ENCODE data around the gene KIF2B. TPM values are rescaled to one million over a fixed set of nuclear protein-coding genes. Genes with fewer than 3 reads are reported as not detected.

Gene KIF2B
- not detected for total RNA-seq

DNA sequence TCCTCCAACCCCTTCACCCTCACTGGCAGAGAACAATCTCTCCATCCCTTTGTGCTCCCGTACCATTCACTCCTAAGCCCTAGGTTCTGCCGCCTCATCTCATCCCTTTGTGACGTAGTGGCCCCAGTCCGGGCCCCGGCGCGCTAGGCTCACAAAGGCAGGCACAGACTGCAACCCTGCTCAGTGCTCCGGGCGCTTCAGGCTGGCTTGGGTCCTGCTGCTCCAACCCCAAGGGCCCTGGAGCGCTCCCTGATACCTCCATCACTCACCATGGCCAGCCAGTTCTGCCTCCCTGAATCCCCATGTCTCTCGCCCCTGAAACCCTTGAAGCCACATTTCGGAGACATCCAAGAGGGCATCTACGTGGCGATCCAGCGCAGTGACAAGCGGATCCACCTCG is at the start of gene KIF2B:
Gene KIF2B (plus strand): TSS at position 164 of the 400 bp plus-strand sequence. CDS start 107 bp downstream, at position 271.
- DNase-seq: no peak
- H3K9me3 Mint-ChIP-seq: peaks cover 12% of the 10 kb centered on the region
- H3K27me3 Mint-ChIP-seq (ENCODE audit: low read depth): no peaks in the 10 kb centered on the region
- no peak within 1 kb of the TSS for H3K4me3 Mint-ChIP-seq
- no peaks in the 10 kb centered on the region for H3K4me1 Mint-ChIP-seq (ENCODE audit: low read depth)
- no peaks in the 10 kb centered on the region for H3K36me3 Mint-ChIP-seq (ENCODE audit: insufficient read depth)
- ATAC-seq: no peak

- no peak for DNase-seq
- no peak overlapping the region for H3K4me3 Mint-ChIP-seq
- ATAC-seq: no peak
- H3K4me1 Mint-ChIP-seq (ENCODE audit: low read depth): no peaks in the 10 kb centered on the region
- no peaks in the 10 kb centered on the region for H3K36me3 Mint-ChIP-seq (ENCODE audit: insufficient read depth)
- no peaks in the 10 kb centered on the region for H3K27me3 Mint-ChIP-seq (ENCODE audit: low read depth)
- peaks cover 20% of the 10 kb centered on the region for H3K9me3 Mint-ChIP-seq
Observed at GRCh38 chr17:53780320-53780719, 42.4 kb upstream of the KIF2B start.

- H3K4me1 Mint-ChIP-seq (ENCODE audit: low read depth): no peaks in the 10 kb centered on the region
- no peaks in the 10 kb centered on the region for H3K27me3 Mint-ChIP-seq (ENCODE audit: low read depth)
- DNase-seq (no peak), ATAC-seq (no peak)
- H3K9me3 Mint-ChIP-seq: no peaks in the 10 kb centered on the region
- H3K4me3 Mint-ChIP-seq: no peak overlapping the region
- no peaks in the 10 kb centered on the region for H3K36me3 Mint-ChIP-seq (ENCODE audit: insufficient read depth)
Observed at GRCh38 chr17:53791551-53791950, 31.2 kb upstream of the KIF2B start.

GRCh38 chr17:53792451-53792850 is 30.3 kb upstream of the KIF2B start:
- DNase-seq (no peak), ATAC-seq (no peak)
- Mint-ChIP-seq H3K4me1 (ENCODE audit: low read depth) (no peaks in the 10 kb centered on the region), H3K9me3 (no peaks in the 10 kb centered on the region), H3K36me3 (ENCODE audit: insufficient read depth) (no peaks in the 10 kb centered on the region), H3K27me3 (ENCODE audit: low read depth) (no peaks in the 10 kb centered on the region), H3K4me3 (no peak overlapping the region)

DNA sequence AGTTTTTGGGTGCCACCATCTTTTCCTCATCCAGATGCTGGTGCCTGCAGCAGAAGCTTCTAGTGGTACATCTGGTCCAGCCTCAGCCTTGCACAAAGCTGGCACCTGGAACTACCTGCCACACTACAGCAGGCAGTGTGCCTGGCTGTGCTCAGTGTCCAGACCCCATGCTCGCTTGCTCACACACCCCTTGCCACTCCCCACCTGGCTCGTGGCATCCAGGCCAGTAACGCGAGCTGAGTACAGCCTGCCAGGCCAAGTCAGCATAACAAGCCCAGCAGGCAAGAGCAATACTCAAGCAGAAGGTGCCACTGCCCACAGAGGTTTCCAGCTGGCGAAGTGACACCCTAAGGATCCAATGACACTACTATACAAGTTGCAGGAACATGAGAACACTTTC is 29.7 kb upstream of the KIF2B start:
- Mint-ChIP-seq H3K9me3 (no peaks in the 10 kb centered on the region), H3K4me1 (ENCODE audit: low read depth) (no peaks in the 10 kb centered on the region), H3K4me3 (no peak overlapping the region), H3K36me3 (ENCODE audit: insufficient read depth) (no peaks in the 10 kb centered on the region), H3K27me3 (ENCODE audit: low read depth) (no peaks in the 10 kb centered on the region)
- ATAC-seq (no peak), DNase-seq (no peak)

DNA sequence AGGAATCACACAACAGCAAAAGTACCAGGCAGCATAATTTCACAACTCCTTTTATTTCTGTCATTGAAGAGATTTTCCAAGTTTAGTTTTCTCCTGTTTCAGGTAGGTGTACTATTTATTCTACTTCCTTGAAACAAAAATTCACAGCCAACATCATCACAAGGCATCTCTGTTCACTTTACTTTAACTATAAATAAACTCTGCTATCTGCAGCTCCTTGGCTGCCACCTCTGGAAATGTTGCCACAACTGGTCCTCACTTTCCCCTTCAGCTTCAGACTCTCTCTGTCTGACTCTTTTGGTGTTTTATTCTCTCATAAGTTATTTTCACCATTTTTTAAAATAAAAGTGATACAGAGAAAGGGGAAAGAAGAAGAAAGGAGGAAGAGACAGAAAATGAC is 27.9 kb upstream of the KIF2B start:
- H3K27me3 Mint-ChIP-seq (ENCODE audit: low read depth): no peaks in the 10 kb centered on the region
- no peaks in the 10 kb centered on the region for H3K36me3 Mint-ChIP-seq (ENCODE audit: insufficient read depth)
- no peak overlapping the region for H3K4me3 Mint-ChIP-seq
- no peaks in the 10 kb centered on the region for H3K9me3 Mint-ChIP-seq
- DNase-seq: no peak
- no peak for ATAC-seq
- H3K4me1 Mint-ChIP-seq (ENCODE audit: low read depth): no peaks in the 10 kb centered on the region

GRCh38 chr17:53796642-53797041 is 26.1 kb upstream of the KIF2B start:
- ATAC-seq: no peak

DNA sequence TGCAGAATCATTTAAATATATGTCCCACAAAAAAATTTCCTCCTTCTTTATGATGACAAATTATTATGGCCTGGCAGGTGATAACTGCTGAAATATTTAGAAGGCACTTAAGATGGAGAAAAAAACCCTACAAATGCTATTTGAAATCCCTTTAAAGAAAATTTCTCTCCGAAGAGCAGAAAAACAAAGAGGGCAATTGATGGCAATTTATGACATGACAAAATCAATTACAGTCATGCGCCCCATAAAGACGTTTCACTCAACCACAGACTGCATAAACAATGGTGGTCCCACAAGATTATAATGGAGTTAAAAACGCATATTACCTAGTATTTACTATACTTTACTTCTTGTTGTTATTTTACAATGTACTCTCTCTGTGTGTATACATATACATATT is 25.2 kb upstream of the KIF2B start:
- ATAC-seq: no peak

More at GRCh38 chr17:53796642-53797041, 26.1 kb upstream of the KIF2B start:
- H3K9me3 Mint-ChIP-seq: no peaks in the 10 kb centered on the region
- H3K4me3 Mint-ChIP-seq: no peak overlapping the region
- no peaks in the 10 kb centered on the region for H3K4me1 Mint-ChIP-seq (ENCODE audit: low read depth)
- DNase-seq: no peak
- no peaks in the 10 kb centered on the region for H3K36me3 Mint-ChIP-seq (ENCODE audit: insufficient read depth)
- no peaks in the 10 kb centered on the region for H3K27me3 Mint-ChIP-seq (ENCODE audit: low read depth)

DNA sequence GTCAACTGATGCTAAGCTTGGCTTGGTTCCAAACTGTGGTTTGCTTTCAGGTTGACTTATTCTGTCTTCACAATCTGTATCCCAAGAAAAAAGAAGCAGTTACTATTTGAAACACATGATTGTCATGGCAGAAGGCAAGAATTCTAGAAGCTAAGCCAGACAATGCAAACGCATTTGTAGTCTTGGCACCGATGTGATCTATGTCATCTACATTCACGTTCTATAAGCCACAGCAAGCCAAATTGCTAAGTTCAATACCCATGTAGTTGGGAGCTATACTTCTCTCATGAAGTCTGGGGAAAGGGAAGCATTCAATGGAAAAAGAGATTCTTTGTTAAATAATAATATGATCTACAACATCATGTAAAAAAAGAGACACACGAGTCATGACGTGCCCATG is 18.3 kb upstream of the KIF2B start:
- Mint-ChIP-seq H3K9me3 (no peaks in the 10 kb centered on the region), H3K4me1 (ENCODE audit: low read depth) (no peaks in the 10 kb centered on the region), H3K4me3 (no peak overlapping the region), H3K36me3 (ENCODE audit: insufficient read depth) (no peaks in the 10 kb centered on the region), H3K27me3 (ENCODE audit: low read depth) (no peaks in the 10 kb centered on the region)
- no peak for ATAC-seq
- no peak for DNase-seq

More for the DNA sequence above, 25.2 kb upstream of the KIF2B start:
- Mint-ChIP-seq H3K4me3 (no peak overlapping the region), H3K9me3 (no peaks in the 10 kb centered on the region), H3K4me1 (ENCODE audit: low read depth) (no peaks in the 10 kb centered on the region), H3K36me3 (ENCODE audit: insufficient read depth) (no peaks in the 10 kb centered on the region), H3K27me3 (ENCODE audit: low read depth) (no peaks in the 10 kb centered on the region)
- no peak for DNase-seq

GRCh38 chr17:53806473-53806872 is 16.3 kb upstream of the KIF2B start:
- Mint-ChIP-seq H3K4me1 (ENCODE audit: low read depth) (no peaks in the 10 kb centered on the region), H3K27me3 (ENCODE audit: low read depth) (no peaks in the 10 kb centered on the region), H3K4me3 (no peak overlapping the region), H3K9me3 (no peaks in the 10 kb centered on the region), H3K36me3 (ENCODE audit: insufficient read depth) (no peaks in the 10 kb centered on the region)
- no peak for DNase-seq
- ATAC-seq: no peak

GRCh38 chr17:53807286-53807685 is 15.4 kb upstream of the KIF2B start:
- Mint-ChIP-seq H3K36me3 (ENCODE audit: insufficient read depth) (no peaks in the 10 kb centered on the region), H3K9me3 (no peaks in the 10 kb centered on the region), H3K4me3 (no peak overlapping the region), H3K27me3 (ENCODE audit: low read depth) (no peaks in the 10 kb centered on the region), H3K4me1 (ENCODE audit: low read depth) (no peaks in the 10 kb centered on the region)
- no peak for ATAC-seq
- DNase-seq: no peak

DNA sequence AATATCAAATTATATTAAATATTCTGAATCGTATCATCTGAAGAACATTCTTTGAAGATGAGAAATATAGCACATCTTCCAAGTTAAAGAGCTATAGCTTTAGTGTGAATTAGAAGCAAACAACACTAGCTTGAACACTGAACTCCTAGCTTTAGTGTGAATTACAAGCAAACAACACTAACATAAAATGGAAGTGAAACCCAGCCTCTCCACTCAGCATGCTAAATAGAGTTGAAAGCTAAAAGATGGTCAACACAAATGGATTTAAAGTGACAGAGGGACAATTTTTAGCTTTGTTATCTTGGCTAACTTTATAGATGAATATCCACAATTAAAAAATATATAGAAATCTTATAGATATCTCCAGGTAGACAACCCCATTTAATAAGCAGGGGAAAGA is 4.5 kb upstream of the KIF2B start:
- H3K4me1 Mint-ChIP-seq (ENCODE audit: low read depth): no peaks in the 10 kb centered on the region
- H3K27me3 Mint-ChIP-seq (ENCODE audit: low read depth): no peaks in the 10 kb centered on the region
- DNase-seq (no peak), ATAC-seq (no peak)
- H3K36me3 Mint-ChIP-seq (ENCODE audit: insufficient read depth): no peaks in the 10 kb centered on the region
- peaks cover 7% of the 10 kb centered on the region for H3K9me3 Mint-ChIP-seq
- H3K4me3 Mint-ChIP-seq: no peak overlapping the region

- H3K4me1 Mint-ChIP-seq (ENCODE audit: low read depth): no peaks in the 10 kb centered on the region
- no peak overlapping the region for H3K4me3 Mint-ChIP-seq
Observed at GRCh38 chr17:53818929-53819328, 3.8 kb upstream of the KIF2B start.

GRCh38 chr17:53819956-53820355 is 2.8 kb upstream of the KIF2B start:
- H3K9me3 Mint-ChIP-seq: peaks cover 12% of the 10 kb centered on the region
- H3K4me3 Mint-ChIP-seq: no peak overlapping the region
- H3K4me1 Mint-ChIP-seq (ENCODE audit: low read depth): no peaks in the 10 kb centered on the region
- no peaks in the 10 kb centered on the region for H3K36me3 Mint-ChIP-seq (ENCODE audit: insufficient read depth)
- H3K27me3 Mint-ChIP-seq (ENCODE audit: low read depth): no peaks in the 10 kb centered on the region
- no peak for DNase-seq
- ATAC-seq: no peak

More at GRCh38 chr17:53818929-53819328, 3.8 kb upstream of the KIF2B start:
- no peaks in the 10 kb centered on the region for H3K27me3 Mint-ChIP-seq (ENCODE audit: low read depth)
- ATAC-seq: no peak
- DNase-seq: no peak
- peaks cover 10% of the 10 kb centered on the region for H3K9me3 Mint-ChIP-seq
- no peaks in the 10 kb centered on the region for H3K36me3 Mint-ChIP-seq (ENCODE audit: insufficient read depth)

- ATAC-seq (no peak), DNase-seq (no peak)
- H3K27me3 Mint-ChIP-seq (ENCODE audit: low read depth): no peaks in the 10 kb centered on the region
- H3K36me3 Mint-ChIP-seq (ENCODE audit: insufficient read depth): no peaks in the 10 kb centered on the region
- no peak overlapping the region for H3K4me3 Mint-ChIP-seq
- H3K9me3 Mint-ChIP-seq: peaks cover 12% of the 10 kb centered on the region
- no peaks in the 10 kb centered on the region for H3K4me1 Mint-ChIP-seq (ENCODE audit: low read depth)
Observed at GRCh38 chr17:53823341-53824050, 769 bp downstream of the KIF2B start.
